ENCODE data around the gene TMEM200A.
A peak's percentile ranks its signal among the peaks of the same experiment; 100 is the strongest.
"Not testable (repeated sequence)": the region's sequence is repeated elsewhere in the genome, so short reads cannot be mapped to it uniquely, and the experiment has no call there.

Gene TMEM200A

DNA sequence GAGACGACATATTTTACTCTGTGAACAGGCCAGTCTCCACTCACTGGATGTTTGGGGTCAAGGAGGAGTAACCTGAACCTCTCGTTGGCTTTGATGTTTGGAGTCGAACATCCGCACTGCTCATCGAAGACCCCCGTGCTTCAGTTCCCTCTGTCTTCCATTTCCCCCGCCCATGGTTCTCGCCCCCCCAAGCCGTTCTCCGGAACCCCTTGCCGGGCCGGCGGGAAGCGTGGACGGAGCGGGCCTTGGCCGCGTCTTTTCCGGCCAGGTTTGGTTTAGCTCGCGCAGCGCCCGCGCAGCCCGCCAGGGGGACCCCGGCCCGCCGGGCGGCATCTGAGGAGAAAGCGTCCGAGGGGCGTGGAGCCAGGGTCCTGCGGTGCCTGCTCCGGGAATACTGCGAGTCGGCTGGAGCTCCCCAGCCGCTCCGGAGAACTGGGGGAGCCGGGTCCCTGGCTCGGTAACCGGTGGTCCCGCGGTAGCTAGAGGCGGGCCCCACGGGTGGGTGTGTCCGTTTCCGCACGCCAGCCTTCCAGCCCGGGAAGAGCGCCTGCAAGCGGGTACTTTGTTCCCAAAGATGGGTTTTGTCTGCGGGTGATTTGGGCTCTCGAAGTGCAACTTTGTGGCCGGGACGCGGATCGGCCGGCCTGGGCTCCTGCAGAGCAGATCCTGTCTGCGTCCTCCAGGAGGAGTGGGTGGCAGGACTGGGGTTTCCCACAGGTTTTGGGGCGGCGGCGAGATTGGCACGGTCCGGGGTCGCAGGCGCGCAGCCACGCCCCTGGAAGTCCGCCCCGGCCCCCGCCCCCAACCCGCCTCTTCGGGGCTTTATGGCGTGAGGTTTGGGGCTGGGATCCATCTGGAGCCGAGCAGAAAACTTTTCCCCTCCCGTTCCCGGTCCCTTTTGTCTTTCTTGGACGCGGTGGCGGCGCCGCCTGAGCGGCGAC, at the start of gene TMEM200A:
Gene TMEM200A (plus strand): TSS at position 852 of the 941 bp plus-strand sequence. CDS start 74,406 bp downstream, outside the sequence.
- TF ChIP-seq, protein P1, sequence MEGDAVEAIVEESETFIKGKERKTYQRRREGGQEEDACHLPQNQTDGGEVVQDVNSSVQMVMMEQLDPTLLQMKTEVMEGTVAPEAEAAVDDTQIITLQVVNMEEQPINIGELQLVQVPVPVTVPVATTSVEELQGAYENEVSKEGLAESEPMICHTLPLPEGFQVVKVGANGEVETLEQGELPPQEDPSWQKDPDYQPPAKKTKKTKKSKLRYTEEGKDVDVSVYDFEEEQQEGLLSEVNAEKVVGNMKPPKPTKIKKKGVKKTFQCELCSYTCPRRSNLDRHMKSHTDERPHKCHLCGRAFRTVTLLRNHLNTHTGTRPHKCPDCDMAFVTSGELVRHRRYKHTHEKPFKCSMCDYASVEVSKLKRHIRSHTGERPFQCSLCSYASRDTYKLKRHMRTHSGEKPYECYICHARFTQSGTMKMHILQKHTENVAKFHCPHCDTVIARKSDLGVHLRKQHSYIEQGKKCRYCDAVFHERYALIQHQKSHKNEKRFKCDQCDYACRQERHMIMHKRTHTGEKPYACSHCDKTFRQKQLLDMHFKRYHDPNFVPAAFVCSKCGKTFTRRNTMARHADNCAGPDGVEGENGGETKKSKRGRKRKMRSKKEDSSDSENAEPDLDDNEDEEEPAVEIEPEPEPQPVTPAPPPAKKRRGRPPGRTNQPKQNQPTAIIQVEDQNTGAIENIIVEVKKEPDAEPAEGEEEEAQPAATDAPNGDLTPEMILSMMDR (IDR thresholded peaks at IDR 0.05; ENCODE audit: low read depth, low read length) = peak; percentile 91
- peak within 1 kb of the TSS; percentile 74 for H3K4me3 ChIP-seq (ENCODE audit: low read depth, low read length)

DNA sequence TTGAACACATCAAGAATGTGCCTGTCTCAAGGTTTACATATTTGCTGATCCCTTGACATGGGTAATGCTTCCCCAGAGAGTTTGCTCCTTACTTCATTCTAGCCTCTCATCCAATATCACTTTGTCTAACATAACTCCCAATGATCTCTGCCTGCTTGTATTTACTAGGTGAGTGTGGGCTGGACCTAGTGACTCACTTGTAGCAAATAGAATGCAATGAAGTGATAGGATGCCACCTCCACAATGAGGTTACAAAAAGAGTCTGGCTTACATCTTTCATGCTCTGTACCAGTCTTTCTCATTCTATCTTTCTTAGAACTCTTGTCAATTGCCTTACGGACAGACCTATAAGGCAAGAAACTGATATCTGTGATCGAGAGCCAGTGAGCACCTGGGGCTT, 44.9 kb upstream of the TMEM200A start:
- H3K4me3 ChIP-seq (ENCODE audit: low read depth, low read length) = no peak overlapping the region
- TF ChIP-seq, protein P1 (IDR thresholded peaks at IDR 0.05; ENCODE audit: low read depth, low read length) = no peak

DNA sequence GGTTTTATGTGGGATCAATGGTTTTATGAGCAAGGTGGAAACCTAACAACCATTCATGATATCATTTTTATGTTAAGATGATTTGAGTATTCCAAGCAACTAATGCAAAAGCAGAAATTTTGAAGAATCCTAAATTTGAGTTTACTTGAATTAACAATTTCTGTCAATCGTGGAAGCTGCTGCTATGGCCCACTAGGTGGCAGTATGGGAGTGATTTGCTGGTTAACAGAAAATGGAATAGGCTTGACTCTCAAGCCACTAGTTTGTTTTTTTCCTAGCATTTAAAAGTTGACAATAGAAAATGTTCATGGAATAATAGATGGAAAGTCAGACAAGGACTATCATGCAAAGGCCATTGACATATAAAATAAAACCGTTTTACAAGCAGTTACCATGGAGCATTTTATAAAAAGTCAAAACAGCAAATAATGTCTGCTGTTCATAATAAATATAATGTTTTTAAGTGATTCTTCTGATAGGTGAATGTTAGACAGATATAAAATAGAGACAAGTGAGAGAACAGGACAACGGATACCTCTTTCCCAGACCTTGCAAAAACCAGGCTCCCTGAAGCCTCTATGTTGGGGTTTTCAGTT, 43.0 kb upstream of the TMEM200A start:
- TF ChIP-seq, protein P1 (IDR thresholded peaks at IDR 0.05; ENCODE audit: low read depth, low read length) = peak; percentile 74
- H3K4me3 ChIP-seq (ENCODE audit: low read depth, low read length) = no peak overlapping the region

DNA sequence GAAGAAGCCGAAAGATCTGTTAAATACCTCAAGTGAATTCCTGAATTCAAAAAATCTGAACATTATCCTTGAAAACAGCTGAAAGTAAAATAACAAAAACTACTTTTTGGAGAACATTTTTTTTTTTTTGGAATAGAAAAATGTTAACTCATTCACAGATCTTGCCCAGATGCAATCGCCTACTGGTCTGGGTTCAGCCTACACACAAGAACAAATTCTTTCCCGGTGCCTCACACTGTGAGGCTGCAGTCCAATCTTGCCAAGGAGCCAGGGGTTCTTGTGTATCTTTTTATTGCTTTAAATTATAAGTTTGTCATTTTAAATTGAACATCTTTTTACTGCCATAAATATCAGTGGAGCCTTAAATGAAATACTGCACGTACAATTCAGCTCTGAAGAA, 41.2 kb upstream of the TMEM200A start:
- no peak overlapping the region for H3K4me3 ChIP-seq (ENCODE audit: low read depth, low read length)
- TF ChIP-seq, protein P1 (IDR thresholded peaks at IDR 0.05; ENCODE audit: low read depth, low read length) = no peak

DNA sequence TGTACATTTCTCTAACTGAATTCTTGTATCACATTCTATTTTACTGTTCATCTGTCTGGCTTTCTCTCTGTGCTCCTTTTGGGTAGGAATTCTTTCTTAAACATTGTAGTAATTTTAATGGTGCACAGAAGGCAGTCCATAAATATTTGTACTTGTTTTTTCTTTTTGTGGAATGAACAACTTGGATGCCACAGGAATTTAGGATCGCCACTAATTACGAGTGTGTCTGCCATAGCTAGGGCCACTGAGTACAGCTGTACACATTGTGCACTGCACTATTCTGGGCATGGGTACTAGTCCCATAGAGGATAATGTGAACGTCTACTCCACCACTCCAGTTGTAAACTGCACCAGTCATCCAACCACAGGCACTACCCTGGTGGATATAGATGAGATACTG, 39.3 kb upstream of the TMEM200A start:
- H3K4me3 ChIP-seq (ENCODE audit: low read depth, low read length) = no peak overlapping the region
- TF ChIP-seq, protein P1 (IDR thresholded peaks at IDR 0.05; ENCODE audit: low read depth, low read length) = no peak

DNA sequence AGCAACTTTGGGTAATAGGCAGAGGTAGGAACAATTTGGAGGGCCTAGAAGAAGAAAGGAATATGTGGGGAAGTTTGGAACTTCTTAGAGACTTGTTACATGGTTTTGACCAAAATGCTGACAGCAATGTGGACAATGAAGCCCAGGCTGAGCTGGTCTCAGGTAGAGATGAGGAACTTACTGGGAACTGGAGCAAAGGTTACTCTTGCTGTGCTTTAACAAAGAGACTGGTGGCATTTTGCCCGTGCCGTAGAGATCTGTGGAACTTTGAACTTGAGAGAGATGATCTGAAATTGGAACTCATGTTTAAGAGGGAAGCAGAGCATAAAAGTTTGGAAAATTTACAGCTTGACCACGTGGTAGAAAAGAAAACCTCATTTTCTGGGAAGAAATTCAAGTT, 28.3 kb upstream of the TMEM200A start:
- TF ChIP-seq, protein P1 (IDR thresholded peaks at IDR 0.05; ENCODE audit: low read depth, low read length) = no peak
- no peak overlapping the region for H3K4me3 ChIP-seq (ENCODE audit: low read depth, low read length)

DNA sequence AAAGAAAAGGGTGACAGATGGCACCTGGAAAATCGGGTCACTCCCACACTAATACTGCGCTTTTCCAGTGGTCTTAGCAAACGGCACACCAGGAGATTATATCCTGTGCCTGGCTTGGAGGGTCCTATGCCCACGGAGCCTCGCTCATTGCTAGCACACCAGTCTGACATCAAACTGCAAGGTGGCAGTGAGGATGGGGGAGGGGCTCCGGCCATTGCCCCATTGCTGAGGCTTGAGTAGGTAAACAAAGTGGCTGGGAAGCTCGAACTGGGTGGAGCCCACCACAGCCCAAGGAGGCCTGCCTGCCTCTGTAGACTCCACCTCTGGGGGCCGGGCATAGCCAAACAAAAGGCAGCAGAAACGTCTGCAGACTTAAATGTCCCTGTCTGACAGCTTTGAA, 19.5 kb upstream of the TMEM200A start:
- not testable (repeated sequence) for H3K4me3 ChIP-seq (ENCODE audit: low read depth, low read length)
